GM12891 (cell line): ENCODE data around the gene DMRTC2.

Experiments used
- PAX5 ChIP-seq: IDR thresholded peaks from 2 replicates; pipeline ENCODE4 v1.6.1; 2011; ENCODE audit warnings: low read length, moderate library complexity, mild to moderate bottlenecking; ENCODE audit not compliant: insufficient read depth, severe bottlenecking
- POLR2A ChIP-seq: IDR thresholded peaks from 2 replicates; pipeline ENCODE4 v1.6.1; 2011; ENCODE audit warnings: low read depth, low read length, control low read depth
- POLR2AphosphoS5 ChIP-seq: IDR thresholded peaks from 2 replicates; pipeline ENCODE4 v1.6.1; 2011; ENCODE audit warnings: low read depth, low read length, control low read depth
- POU2F2 ChIP-seq: IDR thresholded peaks from 2 replicates; pipeline ENCODE4 v1.6.1; 2011; ENCODE audit warnings: low read depth, mild to moderate bottlenecking, control low read depth, low read length, moderate library complexity
- SPI1 ChIP-seq: IDR thresholded peaks from 2 replicates; pipeline ENCODE4 v1.6.1; 2011; ENCODE audit warnings: low read depth, low read length, control low read depth
- TAF1 ChIP-seq: IDR thresholded peaks from 2 replicates; pipeline ENCODE4 v1.6.1; 2011; ENCODE audit warnings: low read depth, low read length, control low read depth

DNA sequence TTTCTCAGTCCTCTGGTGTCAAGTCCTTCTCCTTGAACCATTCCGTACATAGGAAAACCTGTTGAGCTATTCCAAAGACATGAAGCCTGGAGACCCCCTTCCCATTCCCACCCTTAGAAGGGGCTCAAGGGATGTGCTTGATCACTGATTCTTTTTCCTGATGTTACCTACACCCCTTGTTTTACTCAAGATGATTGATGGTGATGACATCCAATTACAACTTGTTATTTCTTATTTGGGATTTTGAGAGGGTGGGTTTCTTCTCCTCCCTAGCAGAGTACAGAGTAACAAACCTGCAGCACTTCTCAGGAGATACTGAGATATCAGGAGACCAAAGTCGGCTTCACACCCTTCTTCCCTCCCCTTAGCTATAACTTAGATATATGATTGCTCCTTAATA, 8.5 kb downstream of the DMRTC2 start:
- TF ChIP-seq POLR2A (no peak), POLR2AphosphoS5 (no peak), SPI1 (no peak), TAF1 (no peak), POU2F2 (no peak), PAX5 (no peak)
